Body of pancreas (tissue), 4 donors: ENCODE data around the gene ZNF747.

Source experiments
- POLR2A ChIP-seq, 3 donors: fragments of 450-650 bp; IDR thresholded peaks; one replicate each; pipeline ENCODE4 v1.6.1; 2016; ENCODE audit warnings: antibody characterized with exemption in 3 of 3, mild to moderate bottlenecking in 2 of 3
- TF ChIP-seq, protein P1 (sequence below), 7 experiments: fragments of 450-650 bp in 4 of 7; fragments of 200-600 bp in 3 of 7; sonication (generic) in 3 of 7; IDR thresholded peaks; one replicate each; pipeline ENCODE4 v1.5.1; 2016 to 2019; ENCODE audit warnings: antibody characterized with exemption in 7 of 7

DNA sequence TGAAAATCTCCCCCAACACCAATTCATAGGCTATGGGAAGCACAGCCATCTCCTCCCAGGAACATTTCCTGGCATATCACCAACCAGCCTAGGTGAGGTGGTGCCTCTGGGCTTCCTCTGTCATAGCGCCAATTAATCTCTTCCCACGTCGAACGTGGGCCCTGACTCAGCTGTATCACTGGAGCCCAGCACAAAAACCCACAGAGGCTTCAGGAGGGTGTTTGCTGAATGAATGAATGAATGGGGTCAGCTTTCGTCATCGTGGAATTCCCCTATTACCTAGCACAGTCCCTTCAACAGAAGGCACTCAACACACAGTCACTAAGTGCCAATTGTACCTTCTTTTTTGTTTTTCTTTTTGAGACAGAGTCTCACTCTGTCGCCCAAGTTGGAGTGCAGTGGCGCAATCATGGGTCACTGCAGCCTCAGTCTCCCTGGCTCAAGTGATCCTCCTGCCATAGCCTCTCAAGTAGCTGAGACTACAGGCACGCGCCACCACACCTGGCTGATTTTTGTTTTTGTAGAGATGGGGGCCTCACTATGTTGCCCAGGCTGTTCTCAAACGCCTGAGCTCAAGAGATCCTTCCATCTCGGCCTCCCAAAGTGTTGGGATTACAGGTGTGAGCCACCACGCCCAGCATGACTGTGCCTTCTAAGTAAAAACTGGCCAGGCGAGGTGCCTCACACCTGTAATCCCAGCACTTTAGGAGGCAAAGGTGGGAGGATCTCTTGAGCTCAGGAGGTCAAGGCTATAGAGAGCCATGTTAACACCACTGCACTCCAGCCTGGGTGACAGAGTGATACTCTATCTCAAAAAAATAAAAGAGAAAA, 32.7 kb upstream of the ZNF747 start:
- TF ChIP-seq, protein P1, sequence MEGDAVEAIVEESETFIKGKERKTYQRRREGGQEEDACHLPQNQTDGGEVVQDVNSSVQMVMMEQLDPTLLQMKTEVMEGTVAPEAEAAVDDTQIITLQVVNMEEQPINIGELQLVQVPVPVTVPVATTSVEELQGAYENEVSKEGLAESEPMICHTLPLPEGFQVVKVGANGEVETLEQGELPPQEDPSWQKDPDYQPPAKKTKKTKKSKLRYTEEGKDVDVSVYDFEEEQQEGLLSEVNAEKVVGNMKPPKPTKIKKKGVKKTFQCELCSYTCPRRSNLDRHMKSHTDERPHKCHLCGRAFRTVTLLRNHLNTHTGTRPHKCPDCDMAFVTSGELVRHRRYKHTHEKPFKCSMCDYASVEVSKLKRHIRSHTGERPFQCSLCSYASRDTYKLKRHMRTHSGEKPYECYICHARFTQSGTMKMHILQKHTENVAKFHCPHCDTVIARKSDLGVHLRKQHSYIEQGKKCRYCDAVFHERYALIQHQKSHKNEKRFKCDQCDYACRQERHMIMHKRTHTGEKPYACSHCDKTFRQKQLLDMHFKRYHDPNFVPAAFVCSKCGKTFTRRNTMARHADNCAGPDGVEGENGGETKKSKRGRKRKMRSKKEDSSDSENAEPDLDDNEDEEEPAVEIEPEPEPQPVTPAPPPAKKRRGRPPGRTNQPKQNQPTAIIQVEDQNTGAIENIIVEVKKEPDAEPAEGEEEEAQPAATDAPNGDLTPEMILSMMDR (IDR thresholded peaks at IDR 0.05), result no peak
- no peak for TF ChIP-seq POLR2A (IDR thresholded peaks at IDR 0.05)
